RWPE1 (cell line): ENCODE measurements around the gene RNF103.
A peak's percentile ranks its signal among the peaks of the same experiment; 100 is the strongest.

Experiments
- CTCF ChIA-PET: fragments of 350-600 bp; sonication (Branson Sonifier 250); formaldehyde crosslinking; extraction: SDS; loops from one replicate; lab custom pipeline; 2021; lab: Yijun Ruan, JAX
- POLR2A ChIA-PET: fragments of 400-600 bp; formaldehyde crosslinking; extraction: SDS; loops from one replicate; lab custom pipeline; 2020; ENCODE audit warnings: antibody characterized with exemption; ENCODE audit not compliant: low non-redundant PET; lab: Yijun Ruan, JAX
- DNase-seq: peaks from one replicate; pipeline ENCODE4 v3.0.0; 2012; ENCODE audit warnings: low spot score
- H3K27ac ChIP-seq: fragments of 450-650 bp; 2 replicates; pipeline ENCODE4 v1.5.1; 2017
- TF ChIP-seq, protein P1 (sequence below): fragments of 450-650 bp; conservative IDR thresholded peaks from 2 replicates; pipeline ENCODE4 v1.5.1; 2017; ENCODE audit warnings: low read depth, mild to moderate bottlenecking

RNF103 gene

GRCh38 chr2:86627550-86627949 lies 3.9 kb upstream of the RNF103 start:
- ChIA-PET CTCF (interaction anchor here (0.6 kb wide), 2 partner anchors 37 to 141 kb away, joined by 3 to 4 read pairs; no protein-coding TSS in a partner anchor), POLR2A (interaction anchor here (0.6 kb wide), 1 partner anchor 966 kb away, joined by 3 read pairs; no protein-coding TSS in a partner anchor)
- TF ChIP-seq, protein P1, sequence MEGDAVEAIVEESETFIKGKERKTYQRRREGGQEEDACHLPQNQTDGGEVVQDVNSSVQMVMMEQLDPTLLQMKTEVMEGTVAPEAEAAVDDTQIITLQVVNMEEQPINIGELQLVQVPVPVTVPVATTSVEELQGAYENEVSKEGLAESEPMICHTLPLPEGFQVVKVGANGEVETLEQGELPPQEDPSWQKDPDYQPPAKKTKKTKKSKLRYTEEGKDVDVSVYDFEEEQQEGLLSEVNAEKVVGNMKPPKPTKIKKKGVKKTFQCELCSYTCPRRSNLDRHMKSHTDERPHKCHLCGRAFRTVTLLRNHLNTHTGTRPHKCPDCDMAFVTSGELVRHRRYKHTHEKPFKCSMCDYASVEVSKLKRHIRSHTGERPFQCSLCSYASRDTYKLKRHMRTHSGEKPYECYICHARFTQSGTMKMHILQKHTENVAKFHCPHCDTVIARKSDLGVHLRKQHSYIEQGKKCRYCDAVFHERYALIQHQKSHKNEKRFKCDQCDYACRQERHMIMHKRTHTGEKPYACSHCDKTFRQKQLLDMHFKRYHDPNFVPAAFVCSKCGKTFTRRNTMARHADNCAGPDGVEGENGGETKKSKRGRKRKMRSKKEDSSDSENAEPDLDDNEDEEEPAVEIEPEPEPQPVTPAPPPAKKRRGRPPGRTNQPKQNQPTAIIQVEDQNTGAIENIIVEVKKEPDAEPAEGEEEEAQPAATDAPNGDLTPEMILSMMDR: no peak
- H3K27ac ChIP-seq: no peak overlapping the region
- no peak for DNase-seq

- POLR2A ChIA-PET: no interaction called here
- H3K27ac ChIP-seq: no peak overlapping the region
- TF ChIP-seq, protein P1: no peak
Measured at GRCh38 chr2:86625096-86625495, 1.4 kb upstream of the RNF103 start.

DNA sequence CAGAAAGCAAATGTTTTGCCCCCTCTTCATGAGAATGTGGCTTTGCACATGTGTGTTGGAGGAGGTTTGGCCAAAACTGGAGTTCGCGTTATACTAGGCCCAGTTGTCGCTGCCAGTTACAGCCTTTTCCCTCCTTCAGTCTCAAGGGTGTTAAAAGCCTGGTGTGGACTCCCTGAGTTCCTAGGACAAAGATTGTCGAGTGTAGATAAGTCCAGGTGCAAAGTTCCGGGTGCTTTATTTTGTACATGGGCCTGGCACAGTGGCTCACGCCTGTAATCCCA lies 542 bp upstream of the RNF103 start:
- ChIA-PET POLR2A (no interaction called here), CTCF (no interaction called here)
- peak overlapping the region; percentile 99 for H3K27ac ChIP-seq
- TF ChIP-seq, protein P1: no peak
- DNase-seq: no peak

More at GRCh38 chr2:86625096-86625495, 1.4 kb upstream of the RNF103 start:
- CTCF ChIA-PET: no interaction called here
- DNase-seq: no peak

GRCh38 chr2:86623043-86623493 lies 597 bp downstream of the RNF103 start:
- TF ChIP-seq, protein P1: no peak
- POLR2A ChIA-PET: interaction anchor here (0.6 to 0.7 kb wide), 2 partner anchors 10 to 21 kb away, joined by 3 to 4 read pairs; no protein-coding TSS in a partner anchor
- peak overlapping the region; percentile 99 for H3K27ac ChIP-seq
- CTCF ChIA-PET: no interaction called here
- no peak for DNase-seq

GRCh38 chr2:86622519-86623042 lies 1.1 kb downstream of the RNF103 start:
- POLR2A ChIA-PET: interaction anchor here (0.6 to 0.7 kb wide), 2 partner anchors 10 to 20 kb away, joined by 3 to 4 read pairs; no protein-coding TSS in a partner anchor
- H3K27ac ChIP-seq: peak overlapping the region; percentile 99
- TF ChIP-seq, protein P1: no peak
- DNase-seq: peak; percentile 14
- CTCF ChIA-PET: interaction anchor here (0.7 kb wide), 1 partner anchor 598 kb away, joined by 3 read pairs; no protein-coding TSS in a partner anchor

DNA sequence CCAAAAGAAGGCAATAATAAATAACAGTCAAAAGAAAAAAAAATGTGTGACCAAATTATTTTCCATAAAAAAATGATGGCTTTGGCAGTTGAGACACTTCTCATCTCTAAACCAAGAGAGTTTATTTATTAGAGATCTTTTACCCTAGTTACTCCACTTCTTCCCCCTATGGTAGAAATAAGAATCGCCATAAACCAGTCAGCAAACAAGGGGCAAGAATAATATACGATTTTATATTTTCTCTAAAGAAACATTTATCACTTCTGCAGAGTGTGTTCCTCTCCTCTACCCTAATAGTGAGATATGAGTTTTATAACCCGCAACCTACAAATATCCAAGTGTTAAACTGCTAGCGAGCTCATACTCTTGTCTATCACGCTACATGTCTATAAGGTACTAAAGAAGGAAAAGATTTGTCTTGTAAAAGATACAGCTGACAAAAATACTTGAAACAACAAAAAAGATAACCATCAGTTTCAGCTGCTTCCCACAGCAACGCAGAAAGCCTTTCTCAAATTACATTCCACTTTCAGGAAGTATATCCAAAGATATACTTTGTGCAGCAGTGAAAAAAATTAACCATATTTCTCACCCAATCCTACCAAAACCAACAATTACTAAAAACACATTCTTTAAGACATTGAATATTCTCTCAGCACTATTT lies 2.3 kb downstream of the RNF103 start:
- no peak overlapping the region for H3K27ac ChIP-seq
- DNase-seq: no peak
- TF ChIP-seq, protein P1: no peak
- CTCF ChIA-PET: interaction anchor here (0.5 kb wide), 1 partner anchor 143 kb away, joined by 3 read pairs; no protein-coding TSS in a partner anchor
- POLR2A ChIA-PET: no interaction called here
